Measurements from ENCODE around the gene CKS2.
"Not testable (repeated sequence)": the region's sequence is repeated elsewhere in the genome, so short reads cannot be mapped to it uniquely, and the experiment has no call there.

Gene CKS2
- 2.2 to 6.2 reads per million in 2 donors for total RNA-seq

DNA sequence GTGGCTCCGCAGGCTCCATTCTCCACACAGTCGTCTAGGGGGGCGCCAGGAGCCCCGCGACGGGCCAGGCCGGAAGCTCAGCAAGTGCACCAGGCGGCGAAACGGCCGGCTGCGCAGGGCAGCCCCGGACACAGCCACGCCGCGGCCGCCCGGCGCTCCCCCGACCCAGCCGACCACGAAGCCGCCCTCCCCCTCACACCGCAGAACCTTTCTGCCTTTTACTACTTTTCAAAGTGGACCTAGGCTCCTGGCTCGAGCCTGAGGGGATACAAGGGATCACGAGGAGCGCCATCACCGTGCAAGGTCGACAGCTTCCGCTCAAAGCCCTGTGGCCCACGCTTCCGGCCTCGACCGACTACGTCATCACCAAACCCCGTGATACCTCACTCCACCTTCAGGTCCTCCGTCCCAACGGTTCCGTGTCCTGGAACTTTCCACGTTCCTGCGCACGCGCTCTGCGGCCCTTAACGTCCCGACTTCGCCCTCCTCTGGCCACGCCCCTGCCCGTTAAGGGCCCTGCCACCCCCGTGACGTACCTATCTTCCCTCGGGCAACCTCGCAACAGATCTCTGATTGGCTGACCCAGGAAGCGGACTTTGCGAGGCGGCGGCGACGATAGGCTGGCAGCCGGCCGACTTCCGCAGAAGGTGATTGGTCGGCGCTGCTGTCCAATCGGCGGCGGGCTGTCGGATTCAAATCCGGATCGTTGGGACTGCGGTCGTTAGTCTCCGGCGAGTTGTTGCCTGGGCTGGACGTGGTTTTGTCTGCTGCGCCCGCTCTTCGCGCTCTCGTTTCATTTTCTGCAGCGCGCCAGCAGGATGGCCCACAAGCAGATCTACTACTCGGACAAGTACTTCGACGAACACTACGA is at the start of gene CKS2:
TSS of gene CKS2 (plus strand) at position 721 of the 871 bp plus-strand sequence. CDS start at position 819, 98 bp downstream.
- DNase-seq, result peak; percentile 99

DNA sequence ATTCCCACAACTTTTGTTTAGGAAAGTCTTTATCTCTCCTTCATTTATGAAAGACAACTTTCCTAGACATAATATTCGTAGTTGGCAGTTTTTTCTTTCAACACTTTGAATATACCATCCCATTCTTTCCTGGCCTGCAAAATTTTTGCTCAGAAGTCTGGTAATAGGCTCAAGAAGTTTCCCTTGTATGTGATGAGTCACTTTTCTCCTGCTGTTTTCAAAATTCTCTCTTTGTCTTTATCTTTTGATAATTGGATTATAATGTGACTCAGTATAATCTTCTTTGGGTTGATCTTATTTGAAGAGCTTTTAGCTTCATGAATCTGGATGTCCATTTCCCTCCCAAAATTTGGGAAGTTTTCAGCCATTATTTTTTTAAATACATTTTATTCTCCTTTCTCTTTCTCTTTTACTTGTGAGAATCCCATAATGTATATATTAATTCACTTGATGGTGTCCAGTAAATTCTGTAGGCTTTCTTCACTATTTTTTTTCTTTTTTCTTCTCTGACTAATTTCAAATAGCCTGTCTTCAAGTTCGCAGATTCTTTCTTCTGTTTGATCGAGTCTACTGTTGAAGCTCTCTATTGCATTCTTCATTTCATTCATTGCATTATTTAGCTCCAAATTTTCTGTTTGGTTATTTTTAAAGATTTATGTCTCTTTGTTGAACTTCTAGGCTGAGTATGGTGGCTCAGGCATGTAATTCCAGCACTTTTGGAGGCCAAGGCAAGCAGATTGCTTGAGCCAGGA is 37.3 kb upstream of the CKS2 start:
- no peak for DNase-seq

DNA sequence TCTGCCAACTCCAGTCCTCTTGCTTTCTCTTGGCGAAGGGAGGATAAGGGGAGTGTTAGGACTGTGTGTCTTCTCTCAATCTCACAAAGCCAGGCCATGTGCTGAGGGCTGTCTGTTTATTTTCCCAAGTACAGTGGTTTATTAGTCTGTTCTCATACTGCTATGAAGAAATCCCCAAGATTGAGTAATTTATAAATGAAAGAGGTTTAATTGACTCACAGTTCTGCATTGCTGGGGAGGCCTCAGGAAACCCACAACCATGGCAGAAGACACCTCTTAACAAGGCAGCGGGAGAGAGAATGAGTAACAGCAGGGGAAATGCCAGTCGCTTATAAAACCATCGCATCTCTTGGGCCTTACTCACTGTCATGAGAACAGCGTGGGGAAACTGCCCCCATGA is 36.2 kb upstream of the CKS2 start:
- no peak for DNase-seq

DNA sequence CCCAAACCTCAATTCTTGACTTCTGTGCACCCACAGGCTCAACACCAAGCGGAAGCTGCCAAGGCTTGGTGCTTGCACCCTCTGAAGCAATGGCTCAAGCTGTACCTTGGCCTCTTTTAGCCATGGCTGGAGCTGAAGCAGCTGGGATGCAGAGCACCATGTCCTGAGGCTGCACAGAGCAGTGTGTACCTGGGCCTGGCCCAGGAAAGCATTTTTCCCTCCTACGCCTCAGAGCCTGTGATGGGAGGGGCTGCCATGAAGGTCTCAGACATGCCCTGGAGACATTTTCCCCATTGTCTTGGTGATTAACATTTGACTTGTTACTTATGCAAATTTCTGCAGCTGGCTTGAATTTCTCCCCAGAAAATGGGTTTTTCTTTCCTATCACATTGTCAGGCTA is 35.0 kb upstream of the CKS2 start:
- not testable (repeated sequence) for DNase-seq

DNA sequence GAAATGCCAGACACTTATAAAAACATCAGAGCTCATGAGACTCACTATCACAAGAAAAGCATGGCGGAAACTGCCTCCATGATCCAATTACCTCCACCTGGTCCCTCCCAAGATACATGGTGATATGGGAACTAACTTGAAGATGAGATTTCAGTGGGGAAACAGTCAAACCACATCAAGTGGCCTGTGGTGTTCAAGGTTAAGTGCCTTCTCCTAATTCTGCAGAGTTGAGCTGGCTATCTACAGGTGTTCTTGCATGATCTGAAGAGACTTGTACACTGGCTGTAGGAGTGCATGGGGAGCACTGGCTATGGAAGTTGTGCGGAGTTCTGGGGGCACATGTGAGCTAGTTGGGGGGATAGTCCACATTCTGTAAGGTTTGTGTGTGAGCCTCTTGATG is 34.0 kb upstream of the CKS2 start:
- DNase-seq, result no peak

DNA sequence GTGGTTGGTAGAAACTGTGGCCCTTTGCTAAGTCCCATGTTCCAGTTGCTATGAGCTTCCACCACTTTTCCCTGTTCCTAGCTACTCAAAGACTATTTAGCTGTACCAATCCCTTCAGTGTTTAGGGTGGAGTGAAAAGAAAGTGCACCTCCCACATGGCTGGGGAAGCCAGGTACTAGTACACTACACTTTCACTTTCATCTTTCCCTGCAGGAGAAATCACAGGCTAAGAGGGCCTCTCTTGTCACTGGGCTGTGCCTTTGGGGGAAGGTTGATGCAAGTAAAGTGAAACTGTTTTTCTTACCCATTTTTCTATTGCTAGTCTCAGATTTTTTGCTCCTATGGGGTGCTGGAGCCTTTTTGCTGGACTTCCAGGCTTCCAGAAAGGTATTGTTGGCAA is 33.5 kb upstream of the CKS2 start:
- DNase-seq, result no peak

DNA sequence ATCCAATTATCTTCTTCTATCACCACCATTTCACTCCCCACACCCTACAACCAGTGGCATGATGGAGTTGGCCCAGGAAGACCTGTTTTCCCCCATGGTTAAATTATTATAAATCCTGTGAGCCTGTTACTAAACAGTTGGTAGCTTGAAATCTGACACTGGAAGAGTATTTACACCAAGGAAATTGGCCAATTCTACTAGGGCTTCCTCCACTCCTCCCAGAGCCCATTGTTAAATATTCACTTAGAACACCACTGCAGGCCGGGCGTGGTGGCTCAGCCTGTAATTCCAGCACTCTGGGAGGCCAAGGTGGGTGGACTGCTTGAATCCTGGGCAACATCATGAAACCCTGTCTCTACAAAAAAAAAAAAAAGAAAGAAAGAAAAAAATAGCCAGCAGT is 32.4 kb upstream of the CKS2 start:
- DNase-seq, result no peak

DNA sequence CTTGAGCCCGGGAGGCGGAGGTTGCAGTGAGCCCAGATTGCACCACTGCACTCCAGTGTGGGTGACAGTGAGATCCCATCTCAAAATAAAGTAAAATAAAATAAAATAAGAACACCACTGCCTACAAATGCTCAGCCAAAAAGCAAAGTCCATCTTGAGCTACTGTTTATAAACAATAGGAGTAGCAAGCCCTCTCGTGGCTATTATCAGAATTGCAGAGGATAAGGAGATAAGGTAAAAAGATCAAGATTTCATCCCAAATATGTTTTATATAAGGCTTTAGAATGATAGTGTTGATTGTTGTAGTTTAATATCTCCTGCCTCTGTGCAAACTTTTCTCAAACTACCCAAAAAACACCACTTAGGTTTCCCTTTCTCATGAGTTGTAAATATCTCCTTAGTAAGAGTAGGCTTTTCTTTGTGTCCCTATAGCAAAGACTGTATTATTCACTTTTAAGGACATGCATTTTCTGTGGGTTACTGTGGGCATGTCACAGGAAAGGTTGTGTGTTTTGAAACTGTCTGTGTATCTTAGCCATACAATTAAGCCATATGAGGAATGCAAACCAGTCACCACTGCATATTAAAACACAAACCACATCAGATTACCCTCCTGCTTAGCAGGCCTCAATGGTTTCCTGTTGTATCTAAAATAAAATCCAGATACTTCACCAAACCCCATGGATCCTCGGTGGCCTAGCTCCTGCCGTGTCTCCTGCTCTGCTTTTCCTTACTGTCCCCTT is 31.8 kb upstream of the CKS2 start:
- no peak for DNase-seq

DNA sequence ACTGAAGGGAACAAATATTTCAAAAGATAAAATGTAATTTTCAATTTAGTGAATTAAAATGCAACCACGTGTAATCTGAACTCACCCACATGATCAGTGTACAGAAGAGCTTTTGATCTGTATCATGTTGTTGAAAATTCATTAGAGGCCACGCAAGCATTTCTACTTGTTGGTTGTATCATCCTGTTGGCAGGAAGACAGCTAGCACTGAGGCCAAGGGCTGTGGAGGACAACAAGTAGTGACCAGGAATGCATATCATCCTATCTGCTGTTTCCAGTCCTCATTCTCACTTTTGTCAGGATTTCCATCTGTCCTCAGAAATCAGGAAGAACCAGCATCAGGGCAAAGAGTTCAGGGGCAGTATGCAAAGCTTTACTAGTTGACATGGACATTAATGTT is 29.9 kb upstream of the CKS2 start:
- DNase-seq, result no peak

DNA sequence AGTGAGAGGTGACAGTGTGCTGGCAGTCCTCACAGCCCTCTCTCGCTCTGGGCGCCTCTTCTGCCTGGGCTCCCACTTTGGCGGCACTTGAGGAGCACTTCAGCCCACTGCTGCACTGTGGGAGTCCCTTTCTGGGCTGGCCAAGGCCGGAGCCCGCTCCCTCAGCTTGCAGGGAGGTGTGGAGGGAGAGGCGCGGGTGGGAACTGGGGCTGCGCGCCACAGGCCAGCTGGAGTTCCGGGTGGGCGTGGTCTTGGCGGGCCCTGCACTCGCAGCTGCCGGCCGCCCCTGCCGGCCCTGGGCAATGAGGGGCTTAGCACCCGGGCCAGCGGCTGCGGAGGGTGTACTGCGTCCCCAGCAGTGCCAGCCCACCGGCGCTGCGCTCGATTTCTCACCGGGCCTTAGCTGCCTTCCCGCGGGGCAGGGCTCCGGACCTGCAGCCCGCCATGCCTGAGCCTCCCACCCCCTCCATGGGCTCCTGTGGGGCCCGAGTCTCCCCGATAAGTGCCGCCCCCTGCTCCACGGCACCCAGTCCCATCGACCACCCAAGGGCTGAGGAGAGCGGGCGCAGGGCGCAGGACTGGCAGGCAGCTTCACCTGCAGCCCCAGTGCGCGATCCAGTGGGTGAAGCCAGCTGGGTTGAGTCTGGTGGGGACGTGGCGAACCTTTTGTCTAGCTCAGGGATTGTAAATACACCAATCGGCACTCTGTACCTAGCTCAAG is 28.6 kb upstream of the CKS2 start:
- peak; percentile 13 for DNase-seq

DNA sequence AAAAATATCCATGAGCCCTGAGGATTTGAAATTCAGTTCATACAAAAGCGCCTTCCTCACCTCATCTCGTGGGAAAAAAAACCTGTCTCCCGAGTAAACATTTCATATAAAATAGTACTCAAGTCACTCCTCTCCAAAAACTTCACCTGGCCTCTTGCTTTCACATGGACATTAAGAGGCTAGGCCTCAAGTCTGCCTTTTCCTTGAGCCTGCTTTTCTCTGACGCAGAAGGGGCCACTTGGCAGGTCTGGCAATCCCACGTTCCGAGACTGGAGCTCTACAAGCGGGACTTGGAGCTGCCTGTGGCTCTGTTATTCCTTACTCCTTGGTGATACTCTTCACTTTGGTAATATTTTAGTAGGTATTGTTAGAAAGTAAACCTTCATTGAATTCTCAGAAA is 26.9 kb upstream of the CKS2 start:
- no peak for DNase-seq

DNA sequence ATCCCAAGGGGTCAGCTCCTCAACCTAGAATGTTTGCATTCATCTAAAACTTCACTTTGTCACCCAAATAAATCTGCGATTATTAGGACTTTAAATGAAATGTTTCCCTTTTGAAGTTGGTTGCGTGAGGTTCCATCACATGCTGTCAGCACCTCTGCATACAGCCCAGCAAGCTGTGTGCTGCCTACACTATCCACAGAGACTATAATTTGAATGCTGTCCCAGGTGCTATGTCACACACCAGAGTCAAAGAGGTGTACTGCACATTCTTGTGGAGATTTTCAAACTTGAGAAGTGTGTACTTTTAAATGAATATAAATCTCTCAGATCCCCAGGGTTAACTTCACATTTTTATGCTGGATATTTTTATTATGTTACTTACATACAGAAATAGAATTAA is 19.3 kb upstream of the CKS2 start:
- no peak for DNase-seq

DNA sequence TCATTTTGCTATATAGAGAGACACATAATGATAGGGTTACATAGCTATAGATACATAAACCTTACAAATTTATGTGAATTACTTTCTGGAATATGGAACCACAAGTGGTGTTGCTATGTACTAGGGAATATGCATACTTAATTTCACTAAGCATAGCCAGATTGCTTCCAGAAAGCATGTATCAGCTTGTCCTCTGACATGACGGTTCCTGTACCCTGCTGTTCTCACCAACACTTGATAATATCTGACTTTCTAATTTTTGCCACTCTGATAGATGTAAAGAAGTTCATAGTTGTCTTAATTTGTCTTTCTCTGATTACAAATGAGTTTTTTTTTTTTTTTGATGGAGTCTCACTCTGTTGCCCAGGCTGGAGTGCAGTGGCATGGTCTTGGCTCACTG is 18.0 kb upstream of the CKS2 start:
- no peak for DNase-seq

DNA sequence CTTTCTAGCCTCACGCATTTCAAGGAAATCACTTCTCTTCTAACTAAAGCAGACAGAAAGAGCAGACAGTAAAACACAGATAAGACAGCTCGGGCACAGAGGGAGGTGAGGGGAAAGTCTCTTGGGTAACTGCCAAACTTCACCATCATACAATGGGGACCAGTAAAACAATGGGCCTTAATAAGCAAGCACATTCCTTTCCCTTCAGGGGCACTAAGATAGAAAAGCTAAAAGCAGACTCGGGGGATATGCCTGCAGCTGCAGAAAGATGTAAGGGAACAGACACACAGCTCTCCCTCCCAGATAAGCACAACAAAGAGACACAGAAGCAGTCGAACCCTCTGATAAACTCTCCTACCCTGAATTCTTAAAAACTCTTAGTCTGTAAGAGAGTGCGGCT is 15.6 kb upstream of the CKS2 start:
- DNase-seq, result no peak

DNA sequence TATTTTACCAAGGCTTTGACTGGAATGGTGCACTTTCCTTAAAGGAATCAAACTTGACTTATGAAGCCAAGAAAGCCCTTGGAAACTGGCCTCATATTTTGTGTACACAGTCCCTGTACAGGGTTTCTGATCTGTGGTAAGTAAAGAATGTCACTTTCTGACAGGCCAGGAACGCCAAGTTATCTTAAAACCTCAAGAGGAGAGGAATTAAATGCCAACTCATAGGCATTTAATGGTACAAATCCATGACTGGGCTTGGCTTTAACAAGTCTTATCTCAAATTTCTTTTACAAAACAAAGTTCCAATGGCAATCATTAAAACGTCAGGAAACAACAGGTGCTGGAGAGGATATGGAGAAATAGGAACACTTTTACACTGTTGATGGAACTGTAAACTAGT is 9.0 kb upstream of the CKS2 start:
- not testable (repeated sequence) for DNase-seq

DNA sequence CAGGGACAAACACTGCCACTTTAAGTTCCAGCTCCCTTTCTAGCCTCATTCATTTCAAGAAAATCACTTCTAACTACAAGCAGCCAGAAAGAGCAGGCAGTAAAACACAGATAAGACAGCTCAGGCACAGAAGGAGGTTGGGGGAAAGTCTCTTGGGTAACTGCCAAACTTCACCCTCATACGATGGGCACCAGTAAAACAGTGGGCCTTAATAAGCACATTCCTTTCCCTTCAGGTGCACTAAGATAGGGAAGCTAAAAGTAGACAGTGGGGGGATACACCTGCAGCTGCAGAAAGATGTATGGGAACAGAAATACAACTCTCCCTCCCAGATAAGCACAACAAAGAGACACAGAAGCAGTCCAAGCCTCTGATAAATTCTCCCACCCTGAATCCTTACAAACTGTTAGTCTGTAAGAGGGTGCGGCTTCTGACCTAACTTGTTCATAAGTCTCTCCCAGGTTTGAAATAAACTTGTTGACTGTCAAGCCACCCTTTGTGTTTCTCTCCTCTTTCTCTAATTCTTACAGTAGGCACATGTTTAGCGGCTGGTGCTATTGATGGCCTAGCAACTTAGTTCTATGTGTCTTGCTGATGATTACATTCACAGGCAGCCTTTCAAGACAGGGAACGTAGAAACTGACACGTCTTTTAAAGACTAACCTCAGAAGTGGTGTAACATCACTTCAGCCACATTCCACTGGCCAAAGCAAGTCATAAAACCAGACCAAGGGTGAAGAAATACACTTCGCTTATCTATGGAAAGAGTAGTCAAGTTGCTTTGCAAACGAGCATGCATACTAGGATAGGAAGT is 6.8 kb upstream of the CKS2 start:
- DNase-seq, result no peak

DNA sequence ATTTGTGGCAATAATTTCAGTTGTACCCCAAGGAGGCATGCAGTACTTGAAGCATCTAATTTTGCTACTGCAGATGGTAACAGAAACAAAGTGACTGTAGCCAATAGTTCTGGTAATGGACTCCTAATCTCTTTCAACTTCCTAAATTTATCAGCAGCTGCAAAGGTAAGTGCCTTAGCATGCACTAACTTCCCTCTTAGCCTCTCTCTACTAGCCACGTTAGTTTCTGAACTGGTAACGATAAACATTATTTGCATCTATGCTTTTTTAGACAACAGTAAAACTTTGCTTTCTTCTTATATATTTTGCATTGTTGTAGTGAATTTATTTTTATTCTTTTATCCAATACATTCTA is 6.2 kb upstream of the CKS2 start:
- no peak for DNase-seq

DNA sequence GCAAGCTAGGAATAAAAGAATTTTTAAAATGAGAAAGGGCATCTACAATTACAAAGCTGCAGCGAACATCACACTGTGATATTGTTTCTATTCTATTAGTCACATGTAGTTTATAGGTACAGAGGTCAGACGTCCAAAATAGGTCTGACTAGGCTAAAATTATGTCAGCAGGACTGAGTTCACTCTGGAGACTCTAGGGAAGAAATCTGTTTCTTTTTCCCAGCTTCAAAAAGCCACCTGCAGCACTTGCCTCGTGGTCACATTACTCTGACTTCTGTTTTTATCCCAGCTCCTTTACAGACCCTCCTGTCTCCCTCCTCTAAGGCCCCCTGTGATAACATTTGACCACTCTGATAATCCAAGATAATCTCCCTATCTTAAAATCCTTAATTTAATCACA is 5.1 kb upstream of the CKS2 start:
- no peak for DNase-seq

DNA sequence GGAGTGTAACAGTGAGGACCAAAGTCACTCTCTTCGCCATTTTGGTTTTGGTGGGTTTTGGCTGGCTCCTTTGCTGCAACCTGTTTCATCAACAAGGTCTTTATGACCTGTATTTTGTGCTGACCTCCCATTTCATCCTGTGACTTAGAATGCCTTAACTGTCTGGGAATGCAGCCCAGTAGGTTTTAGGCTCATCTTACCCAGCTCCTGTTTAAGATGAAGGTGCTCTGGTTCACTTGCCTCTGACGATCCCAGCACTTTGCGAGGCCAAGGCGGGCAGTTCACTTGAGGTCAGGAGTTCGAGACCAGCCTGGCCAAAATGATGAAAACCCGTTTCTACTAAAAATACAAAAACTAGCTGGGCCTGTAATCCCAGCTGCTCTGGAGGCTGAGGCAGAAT is 1.8 kb upstream of the CKS2 start:
- DNase-seq, result no peak

DNA sequence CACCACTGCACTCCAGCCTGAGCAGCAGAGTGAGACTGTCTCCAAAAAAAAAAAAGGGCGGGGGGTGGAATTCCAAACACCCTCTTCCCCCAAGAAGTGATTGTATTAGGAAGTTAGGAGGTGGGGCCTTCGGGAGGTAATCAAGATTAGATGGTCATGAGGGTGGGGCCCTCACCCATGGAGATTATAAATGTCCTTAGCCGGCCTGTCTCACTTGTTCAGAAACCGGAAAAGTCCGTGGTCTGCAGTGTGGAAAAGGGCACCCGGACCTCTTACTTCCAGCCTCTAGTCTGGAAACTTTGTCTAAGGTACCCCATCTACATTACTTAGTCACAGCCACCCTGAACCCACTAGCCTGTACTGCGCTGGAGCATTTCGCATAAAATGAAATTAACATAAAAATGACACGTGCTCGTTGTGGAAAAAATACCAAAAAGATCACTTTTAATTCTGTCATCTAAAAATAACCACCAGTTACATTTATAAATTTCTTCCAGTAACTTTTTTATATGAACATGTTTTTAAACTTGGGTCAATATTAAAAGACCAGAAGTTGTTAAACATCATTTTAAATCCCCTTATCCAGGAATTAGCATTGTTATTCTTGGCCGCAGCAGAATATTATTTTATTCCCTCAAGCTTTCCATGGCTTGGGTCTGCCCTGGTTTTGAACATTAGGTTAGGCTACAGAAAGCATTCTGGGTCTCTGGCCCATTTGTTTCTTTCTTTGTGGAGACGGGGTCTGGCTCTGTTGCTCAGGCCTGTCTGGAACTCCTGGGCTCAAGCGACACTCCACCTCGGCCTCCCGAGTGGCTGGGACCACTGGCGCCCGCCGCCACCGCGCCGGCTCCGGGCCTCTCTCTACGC is 1.2 kb upstream of the CKS2 start:
- DNase-seq, result no peak
